SK-N-MC (cell line): ENCODE data around the gene ACTG1.
A peak's percentile ranks its signal among the peaks of the same experiment; 100 is the strongest.

Source experiments
- DNase-seq: peaks from one replicate; pipeline ENCODE4 v3.0.0-alpha.2; 2011; ENCODE audit warnings: low read depth, low spot score
- H3K27ac ChIP-seq: fragments of 200-600 bp; sonication (generic); 2 replicates; pipeline ENCODE4 v1.5.1; 2016; ENCODE audit warnings: mixed run types
- H3K36me3 ChIP-seq: fragments of 200-600 bp; sonication (generic); 2 replicates; pipeline ENCODE4 v1.6.1; 2017; ENCODE audit warnings: antibody characterized with exemption, low read length, mixed read lengths; ENCODE audit not compliant: insufficient read depth
- H3K4me3 ChIP-seq: fragments of 200-600 bp; sonication (generic); 2 replicates; pipeline ENCODE4 v1.5.1; 2016
- H3K9ac ChIP-seq: fragments of 200-600 bp; sonication (generic); 2 replicates; pipeline ENCODE4 v1.8.0; 2017; ENCODE audit warnings: mixed run types, mixed read lengths; ENCODE audit not compliant: insufficient read length
- H3K9me3 ChIP-seq: fragments of 200-600 bp; sonication (generic); 2 replicates; pipeline ENCODE4 v1.6.1; 2017; ENCODE audit warnings: low read depth, mild to moderate bottlenecking, antibody characterized with exemption, low read length, moderate library complexity, mixed read lengths
- EZH2 ChIP-seq: fragments of 200-600 bp; sonication (generic); IDR thresholded peaks from one replicate; pipeline ENCODE4 v1.6.1; 2017; ENCODE audit warnings: antibody characterized with exemption
- FOXP2 ChIP-seq: optimal IDR thresholded peaks from 2 replicates; pipeline ENCODE3; 2011; ENCODE audit warnings: mild to moderate bottlenecking, moderate library complexity; ENCODE audit not compliant: insufficient read depth; ENCODE audit errors: extremely low read length, control extremely low read depth
- POLR2AphosphoS5 ChIP-seq: IDR thresholded peaks from 2 replicates; pipeline ENCODE4 v1.6.1; 2012; ENCODE audit warnings: mild to moderate bottlenecking, low read depth, low read length, borderline replicate concordance

Gene ACTG1

GRCh38 chr17:81522491-81523401 lies 10.1 kb upstream of the ACTG1 start:
- H3K27ac ChIP-seq, result no peak overlapping the region
- DNase-seq, result no peak
- H3K9ac ChIP-seq, result no peak overlapping the region

DNA sequence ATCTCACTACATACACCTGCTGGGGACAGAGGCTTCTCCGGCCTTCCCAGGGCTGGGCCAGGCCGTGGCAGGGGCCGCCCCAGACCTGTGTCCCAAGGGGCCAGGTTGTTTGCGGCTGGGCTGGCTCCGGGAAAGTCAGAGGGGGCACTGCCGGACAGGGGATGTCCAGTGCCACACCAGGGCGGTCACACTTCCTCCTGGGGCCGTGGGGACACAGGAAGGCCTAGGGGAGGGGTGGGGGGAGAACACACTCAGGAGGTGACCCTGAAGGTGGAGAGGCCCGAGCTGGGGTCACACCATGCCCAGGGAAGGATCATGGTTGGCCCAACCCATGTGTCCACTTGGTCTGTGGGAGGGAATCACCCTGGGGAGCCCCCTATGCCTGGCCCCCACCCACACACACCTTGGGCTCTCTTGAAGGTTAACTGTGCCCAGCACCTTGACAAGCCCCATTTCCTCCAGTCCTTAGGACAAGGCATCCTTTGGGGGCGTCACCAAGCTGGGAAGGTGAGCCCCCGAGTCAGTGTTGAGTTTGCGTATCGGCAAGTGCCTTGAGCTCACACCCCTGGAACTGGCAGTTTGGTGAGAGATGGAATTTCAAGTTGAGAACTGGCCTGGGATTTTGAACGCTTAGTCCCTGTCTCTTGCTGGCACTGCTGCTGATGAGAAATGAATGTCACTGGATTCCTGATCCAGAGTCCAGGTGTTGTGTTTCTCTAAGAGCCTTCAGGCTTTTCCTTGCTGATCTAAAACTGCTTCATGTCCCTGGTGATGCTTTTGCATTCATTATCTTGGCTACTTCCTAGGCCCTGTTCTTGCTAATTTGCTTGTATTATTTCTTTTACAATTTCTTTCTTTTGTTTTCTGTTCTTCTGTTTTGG lies 7.7 kb upstream of the ACTG1 start:
- no peak for TF ChIP-seq EZH2
- TF ChIP-seq FOXP2, result no peak
- no peak for TF ChIP-seq POLR2AphosphoS5
- Histone ChIP-seq H3K9me3 (no peaks in the 10 kb centered on the region), H3K4me3 (no peak overlapping the region), H3K36me3 (no peaks in the 10 kb centered on the region), H3K27ac (0 out of 2 replicates have a peak overlapping the region, but pooled peaks have one; percentile 26), H3K9ac (no peak overlapping the region)
- no peak for DNase-seq

More at GRCh38 chr17:81522491-81523401, 10.1 kb upstream of the ACTG1 start:
- TF ChIP-seq POLR2AphosphoS5, result no peak
- TF ChIP-seq EZH2, result no peak
- no peaks in the 10 kb centered on the region for H3K9me3 ChIP-seq
- H3K36me3 ChIP-seq, result no peaks in the 10 kb centered on the region
- H3K4me3 ChIP-seq, result no peak overlapping the region

GRCh38 chr17:81519284-81520020 lies 6.9 kb upstream of the ACTG1 start:
- Histone ChIP-seq H3K9me3 (no peaks in the 10 kb centered on the region), H3K36me3 (no peaks in the 10 kb centered on the region), H3K4me3 (no peak overlapping the region), H3K9ac (no peak overlapping the region), H3K27ac (no peak overlapping the region)
- TF ChIP-seq EZH2 (no peak), POLR2AphosphoS5 (no peak), FOXP2 (no peak)
- no peak for DNase-seq

DNA sequence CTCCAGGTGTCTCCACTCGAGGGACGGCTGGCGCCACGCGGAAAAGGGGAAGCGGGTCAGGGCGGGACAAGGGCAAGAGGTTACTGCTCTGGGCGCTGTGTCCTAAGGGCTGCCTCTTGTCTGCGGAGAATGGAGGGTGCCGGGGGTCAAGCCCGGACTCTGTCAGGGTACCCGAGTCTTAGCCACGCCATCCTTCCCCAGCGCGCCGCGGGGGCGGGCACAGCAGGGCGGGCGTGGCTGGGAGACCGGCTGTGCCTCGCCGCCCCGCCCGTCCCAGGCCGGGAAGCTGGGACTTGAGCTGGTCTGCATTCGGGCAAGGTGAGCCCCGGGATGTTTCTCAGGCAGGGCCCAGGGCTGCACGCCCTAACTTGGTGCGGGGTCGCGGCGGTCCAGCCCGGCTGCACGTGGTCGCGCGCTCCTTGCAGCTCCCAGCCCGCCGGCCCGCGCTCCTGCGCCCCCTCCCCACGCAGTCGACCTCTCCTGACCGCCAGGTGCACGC lies 6.2 kb upstream of the ACTG1 start:
- no peak for DNase-seq
- H3K36me3 ChIP-seq, result no peaks in the 10 kb centered on the region
- no peak overlapping the region for H3K9ac ChIP-seq
- no peak overlapping the region for H3K4me3 ChIP-seq
- H3K27ac ChIP-seq, result no peak overlapping the region
- no peak for TF ChIP-seq EZH2
- TF ChIP-seq POLR2AphosphoS5, result no peak
- TF ChIP-seq FOXP2, result no peak
- no peaks in the 10 kb centered on the region for H3K9me3 ChIP-seq

DNA sequence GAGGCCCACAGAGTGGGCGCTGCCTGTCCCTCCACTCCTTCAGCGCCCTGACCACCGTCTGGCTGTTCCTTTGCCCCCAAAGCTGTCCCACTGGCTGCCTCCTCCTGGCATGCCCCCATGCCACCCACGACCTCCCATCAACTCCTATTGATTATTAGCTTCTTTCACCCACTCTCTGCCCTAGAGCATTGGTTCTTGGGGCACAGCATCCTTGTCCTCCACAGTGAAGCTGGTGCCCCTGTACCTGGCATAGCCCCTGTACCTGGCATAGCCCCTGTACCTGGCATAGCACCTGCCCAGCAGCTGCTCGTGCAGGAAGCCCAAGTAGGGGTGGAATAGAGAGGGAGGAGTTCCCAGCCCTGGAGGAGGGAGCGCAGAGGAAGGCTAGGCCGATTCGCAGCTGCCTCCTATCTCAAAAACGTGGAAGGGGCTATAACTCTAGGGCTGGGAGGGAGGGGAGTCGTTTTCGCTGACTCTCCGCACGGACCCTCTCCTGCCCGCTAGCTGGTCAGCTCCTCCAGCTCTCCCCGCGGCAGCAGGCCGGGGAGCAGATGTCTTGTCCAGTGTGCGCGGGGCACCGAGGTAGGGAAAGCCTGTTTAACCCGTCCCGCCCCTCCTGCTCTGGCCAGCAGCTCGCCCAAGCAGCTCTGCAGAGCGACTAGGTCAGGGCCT lies 5.7 kb upstream of the ACTG1 start:
- Histone ChIP-seq H3K27ac (no peak overlapping the region), H3K36me3 (no peaks in the 10 kb centered on the region), H3K4me3 (no peak overlapping the region), H3K9me3 (no peaks in the 10 kb centered on the region), H3K9ac (no peak overlapping the region)
- TF ChIP-seq EZH2, result no peak
- no peak for DNase-seq

DNA sequence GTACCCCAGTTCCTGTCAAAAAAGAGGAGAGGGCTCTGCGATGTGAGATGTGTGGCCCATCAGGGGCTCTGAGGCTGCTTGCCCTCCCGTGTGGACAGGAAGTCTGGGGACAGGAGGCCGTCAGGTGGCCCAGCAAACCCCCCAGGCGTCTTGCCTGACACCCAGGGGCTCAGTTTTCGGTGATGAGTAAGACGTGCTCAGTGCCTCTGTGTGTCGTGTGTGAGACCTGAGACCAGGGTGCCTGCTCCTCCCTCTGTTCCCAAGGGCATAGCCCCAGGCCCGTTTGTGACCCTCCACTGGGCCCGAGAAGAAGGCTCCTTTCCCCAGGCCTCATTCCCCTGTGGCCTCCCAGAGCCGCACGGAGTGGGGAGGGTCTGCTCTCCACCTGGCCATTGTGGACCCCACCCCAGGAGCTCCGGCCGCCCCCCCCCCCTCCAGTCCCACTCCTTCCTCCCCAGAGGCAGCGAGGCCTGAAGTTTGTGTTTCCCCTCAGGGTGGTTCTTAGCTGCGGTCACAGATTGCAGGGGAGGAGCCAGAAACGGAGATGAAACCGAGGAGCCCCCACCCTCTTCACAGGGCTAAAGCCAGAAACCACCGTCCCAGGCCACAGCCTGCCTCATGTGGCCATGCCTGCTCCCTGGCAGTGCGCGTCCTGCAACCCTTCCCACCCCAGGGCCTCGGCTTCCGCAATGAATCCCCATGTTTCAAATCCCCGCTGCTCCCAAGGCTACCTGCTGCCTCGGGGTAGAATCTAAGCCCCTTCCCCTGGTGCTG lies 4.9 kb upstream of the ACTG1 start:
- no peaks in the 10 kb centered on the region for H3K9me3 ChIP-seq
- no peak for DNase-seq
- peak overlapping the region; percentile 1 for H3K9ac ChIP-seq
- H3K36me3 ChIP-seq, result no peaks in the 10 kb centered on the region
- no peak overlapping the region for H3K4me3 ChIP-seq
- no peak overlapping the region for H3K27ac ChIP-seq
- TF ChIP-seq FOXP2 (no peak), EZH2 (no peak), POLR2AphosphoS5 (no peak)

- H3K27ac ChIP-seq, result no peak overlapping the region
- TF ChIP-seq EZH2 (no peak), POLR2AphosphoS5 (no peak), FOXP2 (no peak)
- no peak for DNase-seq
- H3K9me3 ChIP-seq, result no peaks in the 10 kb centered on the region
- peaks cover 2% of the 10 kb centered on the region for H3K36me3 ChIP-seq
- H3K4me3 ChIP-seq, result no peak overlapping the region
- H3K9ac ChIP-seq, result peak overlapping the region; percentile 1
These were observed 4.4 kb upstream of the ACTG1 start for GRCh38 chr17:81517009-81517338.
